GM20000 (cell line): ENCODE measurements around the gene NOLC1.
A peak's percentile ranks its signal among the peaks of the same experiment; 100 is the strongest.

Source experiments
- DNase-seq: peaks from one replicate; pipeline ENCODE4 v3.0.0; 2012; ENCODE audit warnings: low spot score
- TF ChIP-seq, protein P1 (sequence below): IDR thresholded peaks from 2 replicates; pipeline ENCODE4 v1.5.1; 2012; ENCODE audit warnings: mild to moderate bottlenecking, control low read depth; ENCODE audit errors: extremely low read depth, missing control alignments

Gene NOLC1

DNA sequence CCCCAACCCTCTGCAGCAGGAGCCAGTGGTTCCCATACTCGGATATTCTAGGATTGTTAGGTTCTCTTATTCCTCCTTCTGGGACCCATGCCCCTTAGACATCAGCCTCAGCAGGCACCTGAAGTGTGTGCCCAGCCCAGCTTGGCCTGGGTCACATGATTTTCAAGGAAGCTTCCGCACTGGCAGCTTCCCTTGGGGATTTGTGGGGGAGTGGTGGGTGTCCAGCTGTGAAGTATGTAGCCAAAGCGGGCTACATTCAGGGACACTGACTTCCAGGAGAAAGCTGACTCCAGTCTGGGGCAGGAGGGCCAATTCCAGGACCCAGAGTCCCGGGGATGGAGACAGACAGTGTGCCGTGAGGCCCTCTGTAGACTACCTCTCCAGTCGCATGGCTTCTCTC is 33.3 kb upstream of the NOLC1 start:
- DNase-seq: no peak
- TF ChIP-seq, protein P1, sequence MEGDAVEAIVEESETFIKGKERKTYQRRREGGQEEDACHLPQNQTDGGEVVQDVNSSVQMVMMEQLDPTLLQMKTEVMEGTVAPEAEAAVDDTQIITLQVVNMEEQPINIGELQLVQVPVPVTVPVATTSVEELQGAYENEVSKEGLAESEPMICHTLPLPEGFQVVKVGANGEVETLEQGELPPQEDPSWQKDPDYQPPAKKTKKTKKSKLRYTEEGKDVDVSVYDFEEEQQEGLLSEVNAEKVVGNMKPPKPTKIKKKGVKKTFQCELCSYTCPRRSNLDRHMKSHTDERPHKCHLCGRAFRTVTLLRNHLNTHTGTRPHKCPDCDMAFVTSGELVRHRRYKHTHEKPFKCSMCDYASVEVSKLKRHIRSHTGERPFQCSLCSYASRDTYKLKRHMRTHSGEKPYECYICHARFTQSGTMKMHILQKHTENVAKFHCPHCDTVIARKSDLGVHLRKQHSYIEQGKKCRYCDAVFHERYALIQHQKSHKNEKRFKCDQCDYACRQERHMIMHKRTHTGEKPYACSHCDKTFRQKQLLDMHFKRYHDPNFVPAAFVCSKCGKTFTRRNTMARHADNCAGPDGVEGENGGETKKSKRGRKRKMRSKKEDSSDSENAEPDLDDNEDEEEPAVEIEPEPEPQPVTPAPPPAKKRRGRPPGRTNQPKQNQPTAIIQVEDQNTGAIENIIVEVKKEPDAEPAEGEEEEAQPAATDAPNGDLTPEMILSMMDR: no peak

DNA sequence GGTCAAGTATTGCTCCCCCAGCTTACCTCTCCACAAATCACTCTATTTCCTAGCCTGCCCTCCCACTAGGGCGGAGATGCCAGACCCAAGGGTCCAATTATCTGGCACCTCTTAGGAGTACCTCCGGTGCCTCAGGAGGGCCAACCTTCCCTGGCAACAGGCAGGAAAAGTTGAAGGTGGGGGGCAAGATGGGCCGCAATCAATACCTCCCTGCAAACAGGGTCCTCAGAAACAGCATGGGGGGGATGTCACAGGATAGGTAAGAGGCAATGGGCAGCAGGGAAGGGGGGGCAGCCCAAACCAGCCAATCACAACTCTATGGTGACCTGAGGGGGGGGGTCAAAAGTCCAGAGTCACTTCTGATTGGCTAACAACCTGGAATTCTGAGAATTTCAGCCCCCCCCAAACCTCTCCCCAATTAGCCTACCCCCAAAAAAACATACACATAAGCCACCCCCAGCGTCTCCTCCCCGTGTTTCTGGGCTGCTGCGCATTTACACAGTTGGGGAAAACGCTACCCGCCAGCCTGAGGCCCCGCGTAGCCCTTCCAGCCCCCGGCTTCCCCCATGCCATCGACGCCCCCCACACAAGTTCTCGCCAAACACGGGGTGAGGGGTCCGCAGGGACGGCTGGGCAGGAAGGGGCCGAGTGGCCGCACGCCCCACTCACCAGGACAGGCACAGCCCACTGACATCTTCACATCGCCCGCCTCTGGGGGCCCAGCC is 32.6 kb upstream of the NOLC1 start:
- TF ChIP-seq, protein P1: no peak
- DNase-seq: peak; percentile 89

DNA sequence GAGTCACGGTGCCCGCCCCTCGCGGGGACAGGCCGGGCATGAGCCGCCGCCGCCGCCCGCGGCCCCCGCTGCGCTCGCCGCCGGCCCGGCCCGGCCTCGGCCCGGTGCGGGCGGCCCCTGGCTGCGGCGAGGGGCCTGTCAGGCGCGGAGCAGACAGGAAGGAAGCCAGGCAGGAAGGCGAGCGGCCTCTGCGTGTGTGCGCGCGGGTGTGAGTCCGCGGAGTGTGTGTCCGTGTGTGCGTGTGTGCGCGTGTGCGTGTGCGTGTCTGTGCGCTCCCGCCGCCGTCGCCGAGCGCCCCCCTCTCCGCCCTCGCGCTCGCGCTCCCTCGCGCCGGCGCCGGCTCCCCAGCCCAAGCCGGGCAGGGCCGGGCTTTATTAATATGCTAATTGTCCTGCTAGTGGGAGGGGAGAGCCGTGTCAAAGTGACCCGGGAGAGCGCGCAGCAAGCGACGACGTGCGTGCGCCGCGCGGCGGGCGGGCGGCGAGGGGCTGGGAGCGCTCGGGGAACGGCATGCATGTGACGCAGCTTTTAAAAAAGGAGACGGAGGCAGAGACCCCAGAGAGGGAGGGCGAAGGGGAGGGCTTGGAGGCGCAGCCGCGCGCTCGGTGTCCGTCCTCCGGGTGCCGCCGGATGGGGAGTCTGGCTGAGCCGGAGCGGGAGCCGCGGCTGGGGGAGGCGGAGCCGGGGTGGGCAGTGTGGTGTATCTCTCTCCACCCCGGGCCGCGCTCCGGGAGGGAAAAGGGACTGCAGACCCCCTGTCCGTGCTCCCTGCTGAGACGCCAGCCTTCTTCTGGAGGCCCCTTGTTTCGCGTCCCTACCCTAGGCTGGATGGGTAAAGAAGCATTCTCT is 31.8 kb upstream of the NOLC1 start, which contains the start of gene LDB1:
Gene LDB1, minus strand, starts transcription at position 227 of the 849 bp plus-strand sequence. CDS start 258 bp downstream, outside the sequence.
- peak; percentile 93 for DNase-seq
- TF ChIP-seq, protein P1: no peak

DNA sequence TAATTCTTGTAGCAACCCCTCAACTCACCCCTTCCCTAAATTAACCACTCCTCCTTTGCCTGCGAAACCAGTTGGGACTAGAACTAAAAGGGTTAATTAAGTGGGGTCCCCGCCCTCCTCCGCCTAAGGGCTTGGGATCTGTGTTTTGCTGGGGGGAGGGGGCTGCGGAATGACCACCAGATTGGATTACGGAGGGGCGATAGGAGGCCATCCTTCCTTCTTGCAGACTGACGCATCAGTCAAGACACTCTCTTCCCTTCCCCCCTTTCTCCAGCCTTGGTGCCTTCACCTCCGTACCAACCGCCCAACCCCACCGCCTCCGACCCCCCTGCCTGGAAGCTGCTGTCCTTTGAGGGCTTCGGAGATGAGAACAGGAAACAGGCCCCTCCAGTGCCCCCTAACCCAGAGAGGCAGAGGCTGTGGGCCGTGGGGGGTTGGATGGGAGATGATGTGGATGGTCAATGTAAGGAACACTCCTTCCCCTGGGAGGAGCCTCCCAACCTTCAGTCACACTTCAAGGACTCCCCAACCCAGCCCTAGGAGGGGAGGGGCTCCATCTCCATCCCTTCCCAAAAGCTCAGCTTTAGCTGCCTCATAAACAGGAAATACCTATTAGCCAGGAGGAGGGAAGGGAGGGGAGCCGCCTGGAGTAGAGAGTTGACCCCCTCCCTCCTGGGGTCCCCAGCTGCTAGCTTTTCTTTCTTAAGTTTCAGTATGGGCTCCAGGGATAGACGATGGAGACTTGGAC is 31.0 kb upstream of the NOLC1 start:
- no peak for DNase-seq
- TF ChIP-seq, protein P1: no peak

DNA sequence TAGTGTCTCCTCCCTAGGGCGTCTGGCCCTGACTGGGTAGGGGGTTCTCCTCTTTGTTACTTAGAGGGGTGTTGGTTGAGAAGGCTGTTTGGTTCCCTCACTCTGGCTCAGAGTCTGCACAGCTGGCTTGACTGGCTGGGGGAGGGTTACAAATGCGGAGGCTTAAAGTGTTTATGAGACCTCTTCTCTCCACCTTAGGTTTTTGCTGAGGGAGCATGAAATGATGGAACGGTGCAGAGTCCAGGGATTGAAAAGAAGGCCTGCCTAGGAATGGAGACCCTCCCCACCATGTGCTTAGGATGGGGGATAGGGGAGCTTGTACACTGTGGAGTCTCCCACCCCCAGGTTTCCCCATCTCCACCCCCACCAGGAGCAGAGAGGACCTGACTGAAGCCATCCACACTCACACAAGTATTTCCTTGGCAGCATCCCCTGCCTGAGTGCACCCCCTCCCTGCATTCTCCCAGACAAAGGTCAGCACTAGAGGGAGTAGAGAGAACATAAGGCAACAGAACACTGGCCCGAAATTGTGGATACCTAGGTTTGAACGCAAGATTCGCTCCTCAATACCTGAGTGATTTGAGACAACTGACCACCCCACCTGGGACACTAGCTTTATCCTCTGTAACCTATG is 30.3 kb upstream of the NOLC1 start:
- DNase-seq: no peak
- TF ChIP-seq, protein P1: no peak

DNA sequence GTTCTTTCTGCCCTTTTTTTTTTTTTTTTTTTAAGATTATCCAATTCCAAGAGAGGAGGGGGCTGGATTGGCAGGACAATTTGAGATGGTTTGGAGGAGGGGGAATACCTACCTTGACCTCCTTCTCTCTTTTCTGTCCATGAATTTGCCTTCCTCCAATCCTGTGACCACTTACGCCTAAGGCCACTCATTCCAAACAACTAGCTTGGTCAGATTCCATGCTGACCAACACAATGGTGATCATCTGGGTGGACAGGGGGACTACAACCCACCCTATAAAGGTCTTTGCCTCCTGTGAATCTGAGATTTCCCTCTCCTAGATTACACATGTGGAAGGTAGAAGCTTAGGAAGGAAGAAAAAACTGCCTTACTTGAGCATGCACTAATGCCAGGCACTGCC is 29.7 kb upstream of the NOLC1 start:
- no peak for DNase-seq
- TF ChIP-seq, protein P1: no peak
